NCI-H2227 treated with DMSO at 0.1 percent for 48 hours (cell line): ENCODE measurements around the gene F8.
"Not testable (repeated sequence)": the region's sequence is repeated elsewhere in the genome, so short reads cannot be mapped to it uniquely, and the experiment has no call there.

Source experiments
- DNase-seq: peaks from one replicate; lab custom pipeline; 2025; lab: John Stamatoyannopoulos, UW

The F8 gene

DNA sequence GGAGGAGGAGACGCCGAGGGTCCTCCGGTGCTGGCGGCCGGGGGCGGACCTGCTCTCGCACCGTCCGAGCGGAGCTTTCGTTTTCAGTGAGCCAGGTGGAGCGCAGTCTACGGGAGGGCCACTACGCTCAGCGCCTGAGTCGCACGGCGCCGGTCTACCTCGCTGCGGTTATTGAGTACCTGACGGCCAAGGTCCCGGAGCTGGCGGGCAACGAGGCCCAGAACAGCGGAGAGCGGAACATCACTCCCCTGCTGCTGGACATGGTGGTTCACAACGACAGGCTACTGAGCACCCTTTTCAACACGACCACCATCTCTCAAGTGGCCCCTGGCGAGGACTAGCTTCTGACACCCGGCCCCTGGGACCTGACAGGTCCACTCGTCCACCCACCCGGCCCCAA, 137.5 kb downstream of the F8 start:
- not testable (repeated sequence) for DNase-seq

DNA sequence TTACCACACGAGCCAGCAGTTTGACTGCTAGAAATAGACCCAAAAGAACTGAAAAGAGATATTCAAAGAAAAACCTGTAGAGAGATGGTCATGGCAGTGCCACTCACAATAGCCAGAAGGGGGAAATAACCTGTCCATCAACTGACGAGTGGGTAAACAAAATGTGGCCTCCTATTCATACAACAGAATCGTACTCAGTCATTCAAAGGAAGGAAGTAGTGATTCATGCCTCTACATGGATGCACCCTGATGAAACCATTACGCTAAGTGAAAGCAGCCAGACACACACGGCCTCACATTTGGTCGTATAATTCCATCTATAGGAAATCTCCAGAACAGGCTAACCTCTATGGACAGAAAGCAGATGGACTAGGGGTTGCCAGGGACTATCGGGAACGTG, 138.5 kb downstream of the F8 start:
- not testable (repeated sequence) for DNase-seq

DNA sequence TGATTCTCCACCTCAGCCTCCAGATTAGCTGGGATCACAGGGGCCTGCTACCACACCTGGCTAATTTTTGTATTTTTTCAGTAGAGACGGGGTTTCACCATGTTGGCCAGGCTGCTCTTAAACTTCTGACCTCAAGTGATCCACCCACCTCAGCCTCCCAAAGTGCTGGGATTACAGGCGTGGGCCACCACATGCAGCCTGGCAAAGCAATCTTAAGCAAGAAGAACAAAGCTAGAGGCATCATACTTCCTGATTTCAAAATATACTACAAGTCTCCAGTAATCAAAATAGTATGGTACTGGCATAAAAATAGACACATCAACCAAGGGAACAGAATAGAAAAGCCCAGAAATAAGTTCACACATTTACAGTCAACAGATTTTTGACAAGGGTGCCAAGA, 149.2 kb downstream of the F8 start:
- no peak for DNase-seq

DNA sequence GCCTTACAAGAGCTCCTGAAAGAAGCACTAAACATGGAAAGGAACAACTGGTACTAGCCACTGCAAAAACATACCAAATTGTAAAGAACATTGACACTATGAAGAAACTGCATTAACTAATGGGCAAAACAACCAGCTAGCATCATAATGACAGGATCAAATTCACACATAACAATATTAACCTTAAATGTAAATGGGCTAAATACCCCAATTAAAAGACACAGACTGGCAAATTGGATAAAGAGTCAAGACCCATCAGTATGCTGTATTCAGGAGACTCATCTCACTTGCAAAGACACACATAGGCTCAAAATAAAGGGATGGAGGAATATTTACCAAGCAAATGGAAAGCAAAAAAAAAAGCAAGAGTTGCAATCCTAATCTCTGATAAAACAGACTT, 154.0 kb downstream of the F8 start:
- DNase-seq = not testable (repeated sequence)

DNA sequence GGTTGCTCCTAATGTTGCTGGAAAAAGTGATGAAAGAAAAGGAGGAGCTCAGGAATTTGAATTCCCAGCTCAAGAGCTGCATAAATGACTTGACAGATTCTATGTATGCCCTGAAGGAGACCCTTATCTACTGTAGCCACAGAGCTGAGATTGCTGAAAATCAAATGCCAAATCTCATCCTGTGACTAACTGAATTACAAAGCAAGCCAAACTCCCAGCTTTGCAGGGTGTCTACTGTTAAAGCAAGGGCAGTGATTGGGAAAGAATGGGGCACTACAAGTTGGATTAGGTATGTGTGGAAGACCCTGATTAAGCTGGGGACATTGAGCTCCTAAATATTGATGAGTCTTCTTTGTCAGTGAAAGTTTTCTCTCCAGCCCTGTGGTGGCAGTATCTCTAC, 167.3 kb downstream of the F8 start:
- DNase-seq = no peak

DNA sequence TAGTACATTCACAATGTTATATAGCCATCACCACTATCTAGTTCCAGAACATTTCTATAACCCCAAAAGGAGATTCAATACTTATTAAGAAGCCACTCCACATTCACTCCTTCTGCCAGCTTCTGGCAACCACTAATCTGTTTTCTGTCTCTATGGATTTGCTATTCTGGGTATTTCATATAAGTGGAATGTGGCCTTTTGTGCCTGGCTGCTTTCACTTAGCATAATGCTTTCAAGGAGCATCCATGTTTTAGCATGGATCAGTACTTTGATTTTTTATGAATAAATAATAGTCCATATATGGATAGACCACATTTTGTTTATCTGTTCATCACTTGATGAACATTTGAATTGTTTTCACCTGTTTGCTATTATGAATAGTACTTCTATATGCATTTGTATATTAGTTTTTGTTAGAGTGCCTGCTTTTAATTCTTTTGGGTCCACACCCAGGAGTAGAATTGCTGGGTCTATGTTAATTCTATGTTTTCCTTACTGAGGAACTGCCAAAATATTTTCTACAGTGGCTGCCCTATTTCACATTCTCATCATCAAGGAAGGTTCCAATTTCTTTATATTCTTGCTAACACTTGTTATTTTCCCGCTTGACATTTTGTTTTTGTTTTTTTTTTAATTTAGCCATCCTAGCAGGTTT, 171.4 kb downstream of the F8 start:
- DNase-seq = no peak

DNA sequence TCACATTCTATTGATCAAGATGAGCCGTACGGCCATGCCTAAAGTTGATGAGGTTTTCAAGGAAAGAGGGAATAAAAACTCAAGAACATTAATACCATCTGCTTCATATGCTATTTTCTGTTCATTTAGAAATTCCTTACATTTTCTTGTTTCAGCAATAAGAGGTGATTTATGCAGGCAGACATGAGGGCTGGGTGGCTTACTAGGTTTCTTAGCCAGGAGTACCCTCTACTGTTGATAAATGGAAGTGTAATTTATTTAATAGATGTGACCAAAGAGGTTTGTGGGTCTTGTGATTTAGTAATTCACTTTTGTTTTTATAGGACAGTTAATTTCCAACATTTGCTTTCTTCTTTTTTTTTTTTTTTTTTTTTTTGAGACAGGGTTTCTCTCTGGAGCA, 181.7 kb downstream of the F8 start:
- peak; percentile 26 for DNase-seq

DNA sequence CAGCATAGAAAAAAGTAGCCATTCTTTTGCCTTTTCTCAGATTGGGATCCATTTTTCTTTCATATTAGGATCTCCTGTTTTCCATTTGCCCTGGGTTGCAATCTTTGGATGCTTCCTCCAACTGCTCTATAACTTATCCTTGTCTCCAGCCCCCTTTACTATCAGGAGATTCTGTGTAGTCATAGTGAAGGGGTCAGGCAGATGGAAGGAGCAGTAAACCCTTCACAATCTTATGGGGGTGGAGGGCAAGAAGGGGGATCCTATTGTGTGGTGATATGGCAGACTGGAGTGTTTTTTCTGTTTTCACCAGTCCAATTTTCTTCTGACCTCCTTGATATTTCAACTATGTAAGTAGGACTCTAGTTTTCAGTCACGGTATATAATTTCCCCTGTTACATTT, 186.4 kb downstream of the F8 start:
- no peak for DNase-seq

DNA sequence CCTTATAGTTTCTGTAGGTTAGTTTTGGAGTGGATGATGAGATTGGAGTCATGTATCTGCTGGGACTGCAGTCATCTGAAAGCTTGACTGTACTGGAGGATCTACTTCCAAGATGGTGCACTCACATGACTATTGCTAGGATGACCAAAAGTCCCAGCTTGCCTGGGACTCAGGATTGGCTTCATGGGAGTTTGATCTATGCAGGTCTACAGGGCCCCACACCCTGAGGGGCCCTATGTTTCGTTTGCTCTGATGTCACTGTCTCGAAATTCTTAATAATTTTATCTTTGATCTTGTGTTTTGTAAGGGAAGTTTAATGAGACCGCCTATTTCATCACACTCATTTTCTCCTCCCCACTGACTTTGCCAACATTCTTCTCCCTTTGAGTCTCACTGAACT, 188.0 kb downstream of the F8 start, which contains the start of gene SMIM9:
Gene SMIM9, minus strand, starts transcription at position 101 of the 400 bp plus-strand sequence. CDS start 3,806 bp downstream, outside the sequence.
- DNase-seq = no peak

DNA sequence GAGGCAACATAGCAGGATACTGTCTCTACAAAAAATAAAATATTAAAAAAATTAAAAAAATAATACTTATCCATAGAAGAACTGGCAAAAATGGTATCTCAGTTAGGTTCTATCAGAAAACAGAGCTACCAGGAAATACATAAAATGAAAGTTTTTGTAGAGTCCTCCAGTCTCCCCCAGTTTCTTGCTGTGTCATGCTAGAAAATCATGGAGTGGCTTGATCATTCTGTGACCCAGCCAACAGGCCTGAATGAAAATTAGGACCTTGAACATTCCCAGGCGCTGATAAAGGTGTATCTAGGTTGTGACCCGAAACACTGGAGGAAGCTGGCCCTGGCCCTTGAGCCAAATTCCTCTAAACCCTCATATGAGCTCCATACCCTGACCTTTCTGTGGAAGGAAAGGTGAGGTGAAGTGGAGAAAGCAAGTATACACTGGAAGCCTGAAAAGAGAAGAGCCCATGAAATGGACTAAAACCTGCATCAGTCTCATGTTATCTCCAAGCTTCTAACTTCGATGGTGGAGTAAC, 188.7 kb downstream of the F8 start:
- DNase-seq = no peak

DNA sequence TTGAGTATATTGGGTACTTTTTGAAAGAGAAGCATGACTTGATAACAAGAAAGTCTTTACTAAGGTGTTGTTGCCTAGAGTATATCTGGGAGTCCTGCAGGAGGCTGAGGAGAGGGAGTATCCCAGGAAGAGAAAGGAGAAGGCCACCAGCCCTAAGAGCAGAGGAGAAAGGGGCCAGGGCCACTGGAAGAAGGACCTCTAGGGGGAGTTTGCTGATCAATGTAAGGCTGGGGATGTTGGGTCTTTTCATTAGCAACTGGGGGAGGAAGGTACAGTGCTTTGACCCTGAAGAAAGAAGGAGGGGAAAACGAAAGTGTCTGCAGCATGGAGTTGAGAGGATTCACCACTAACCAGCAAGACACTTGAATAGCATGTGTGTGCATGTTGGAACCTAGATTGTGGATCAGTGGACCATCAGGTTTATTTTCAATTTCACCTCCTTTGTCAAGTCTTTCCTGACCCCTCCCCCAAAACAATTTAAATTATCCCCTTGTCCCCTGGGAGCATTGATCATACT, 192.5 kb downstream of the F8 start:
- no peak for DNase-seq

DNA sequence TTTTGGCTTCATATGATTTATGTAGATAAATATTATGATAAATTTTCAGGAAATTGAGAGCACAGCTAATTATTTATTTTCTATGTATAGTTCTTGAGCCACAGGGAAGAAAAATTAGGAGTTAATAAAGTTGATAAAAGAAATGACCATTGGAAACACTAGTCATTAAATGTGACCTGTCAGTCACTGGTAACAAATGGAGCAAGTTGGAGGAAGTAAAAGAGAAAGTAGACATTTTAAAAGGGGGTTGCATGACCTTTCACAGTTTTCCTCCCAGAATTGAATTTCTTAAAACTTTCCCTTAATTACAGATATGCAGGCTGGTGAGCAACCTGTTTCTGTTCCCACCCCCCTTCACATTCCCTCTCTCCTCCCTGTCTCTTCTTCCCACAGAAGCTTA, 193.4 kb downstream of the F8 start:
- no peak for DNase-seq

DNA sequence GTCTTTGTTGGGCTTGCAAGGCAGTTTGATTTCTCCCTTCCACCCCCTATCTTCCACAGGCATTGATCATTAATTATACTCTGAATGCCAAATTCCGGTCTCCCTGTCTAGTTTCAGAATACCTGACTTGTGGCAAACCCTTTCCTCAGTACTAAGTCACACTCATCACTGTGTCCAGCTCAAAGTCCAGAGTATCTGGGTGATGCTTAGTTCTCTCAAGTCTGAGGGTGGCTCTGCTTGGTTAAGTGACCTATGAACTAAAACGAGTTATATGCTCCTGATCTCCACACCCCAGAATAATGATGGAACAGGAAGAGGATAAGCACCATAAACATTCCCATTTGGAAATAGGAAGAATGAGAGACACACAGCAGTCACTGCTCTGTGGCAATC, 194.5 kb downstream of the F8 start:
- DNase-seq = no peak

DNA sequence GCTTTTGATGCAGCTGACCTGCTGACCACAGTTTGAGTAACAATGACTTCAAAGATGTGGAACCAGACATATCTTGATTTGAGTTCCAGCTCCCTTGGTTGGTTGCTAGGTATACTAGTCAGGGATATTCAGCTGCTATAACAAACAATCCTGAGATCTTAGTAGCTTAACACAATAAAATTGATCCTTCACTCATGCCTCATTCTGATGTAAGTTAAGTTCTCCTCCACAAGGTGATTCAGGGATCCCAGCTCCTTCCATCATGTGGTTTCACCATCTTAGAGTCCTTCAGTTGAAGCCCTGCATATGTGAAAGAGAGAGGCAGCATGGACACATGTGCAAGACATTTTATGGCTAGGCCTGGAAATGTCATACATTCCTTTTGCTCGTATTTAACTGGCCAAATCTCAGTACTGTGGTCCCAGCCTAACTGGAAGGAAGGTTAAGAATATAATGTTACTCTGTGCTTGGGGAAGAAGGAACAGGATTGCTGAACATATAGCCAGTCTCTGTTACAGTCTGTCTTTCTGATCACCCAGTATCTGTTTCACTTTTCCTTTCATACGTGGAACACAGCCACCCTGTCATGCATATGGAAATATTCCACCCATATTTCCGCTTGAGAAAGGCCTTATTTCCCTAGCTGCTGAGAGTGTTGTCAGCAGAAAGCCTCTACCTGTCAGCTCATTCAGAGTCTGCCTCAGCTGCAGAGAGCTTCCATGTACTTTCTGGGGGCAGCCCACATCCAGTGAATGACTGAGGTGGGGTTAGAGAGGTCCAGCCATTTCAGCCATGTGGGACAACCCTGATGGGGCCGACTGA, 195.1 kb downstream of the F8 start:
- no peak for DNase-seq

DNA sequence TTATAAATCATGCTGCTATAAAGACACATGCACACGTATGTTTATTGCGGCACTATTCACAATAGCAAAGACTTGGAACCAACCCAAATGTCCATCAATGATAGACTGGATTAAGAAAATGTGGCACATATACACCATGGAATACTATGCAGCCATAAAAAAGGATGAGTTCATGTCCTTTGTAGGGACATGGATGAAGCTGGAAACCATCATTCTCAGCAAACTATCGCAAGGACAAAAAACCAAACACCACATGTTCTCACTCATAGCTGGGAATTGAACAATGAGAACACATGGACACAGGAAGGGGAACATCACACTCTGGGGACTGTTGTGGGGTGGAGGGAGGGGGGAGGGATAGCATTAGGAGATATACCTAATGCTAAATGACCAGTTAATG, 196.9 kb downstream of the F8 start:
- not testable (repeated sequence) for DNase-seq

DNA sequence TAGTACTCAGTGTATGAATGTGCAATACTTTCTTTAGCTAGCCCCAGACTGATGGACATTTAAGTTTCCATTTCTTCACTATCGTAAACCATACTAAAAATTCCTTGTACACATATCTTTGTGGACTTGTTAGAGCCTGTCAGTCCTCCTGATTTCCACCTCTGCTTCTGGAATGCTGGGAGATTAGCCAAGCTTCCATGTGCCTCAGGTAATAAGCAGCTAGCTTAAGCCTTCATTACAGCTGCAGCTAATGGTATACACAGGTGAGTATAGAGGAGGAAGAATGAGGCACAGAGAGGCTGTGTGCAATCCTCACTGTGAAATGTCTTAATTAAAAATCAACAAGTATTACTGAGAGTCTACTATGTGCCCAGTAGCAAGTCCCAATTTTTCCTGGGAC, 197.9 kb downstream of the F8 start:
- DNase-seq = no peak

DNA sequence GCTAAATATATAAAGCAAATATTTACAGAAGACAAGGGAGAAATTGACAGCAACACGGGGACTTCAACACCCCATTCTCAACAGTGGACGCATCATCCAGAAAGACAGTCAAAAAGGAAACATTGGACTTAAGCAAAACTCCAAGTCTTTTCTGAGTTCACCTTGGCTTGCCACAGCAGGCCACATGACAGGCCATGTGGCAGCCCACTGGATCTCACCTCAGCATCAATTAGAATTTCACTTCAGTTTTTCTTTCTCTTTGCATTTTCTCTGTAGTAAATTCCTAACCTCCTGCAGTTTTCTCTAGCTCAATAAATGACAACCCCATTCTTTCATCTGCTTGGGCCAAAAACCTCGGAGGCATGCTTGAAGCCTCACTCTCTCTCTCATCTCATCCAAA, 200.5 kb downstream of the F8 start:
- no peak for DNase-seq

DNA sequence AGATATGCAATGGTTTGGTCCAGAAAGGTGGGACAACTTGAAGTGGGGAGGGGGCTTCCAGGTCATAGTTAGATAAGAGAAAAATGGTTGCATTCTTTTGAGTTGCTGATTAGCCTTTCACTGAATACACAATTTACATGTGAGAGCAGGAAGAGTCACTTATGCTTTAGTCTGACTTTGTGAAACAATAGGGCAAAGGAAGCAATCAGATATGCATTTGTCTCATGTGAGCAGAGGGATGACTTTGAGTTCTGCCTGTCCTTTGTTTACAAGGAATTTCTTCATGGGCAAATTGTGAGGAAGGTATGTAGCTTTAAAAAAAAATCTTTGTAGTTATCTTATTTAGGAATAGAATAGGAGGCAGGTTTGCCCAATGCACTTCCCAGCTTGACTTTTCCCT, 201.0 kb downstream of the F8 start:
- no peak for DNase-seq

DNA sequence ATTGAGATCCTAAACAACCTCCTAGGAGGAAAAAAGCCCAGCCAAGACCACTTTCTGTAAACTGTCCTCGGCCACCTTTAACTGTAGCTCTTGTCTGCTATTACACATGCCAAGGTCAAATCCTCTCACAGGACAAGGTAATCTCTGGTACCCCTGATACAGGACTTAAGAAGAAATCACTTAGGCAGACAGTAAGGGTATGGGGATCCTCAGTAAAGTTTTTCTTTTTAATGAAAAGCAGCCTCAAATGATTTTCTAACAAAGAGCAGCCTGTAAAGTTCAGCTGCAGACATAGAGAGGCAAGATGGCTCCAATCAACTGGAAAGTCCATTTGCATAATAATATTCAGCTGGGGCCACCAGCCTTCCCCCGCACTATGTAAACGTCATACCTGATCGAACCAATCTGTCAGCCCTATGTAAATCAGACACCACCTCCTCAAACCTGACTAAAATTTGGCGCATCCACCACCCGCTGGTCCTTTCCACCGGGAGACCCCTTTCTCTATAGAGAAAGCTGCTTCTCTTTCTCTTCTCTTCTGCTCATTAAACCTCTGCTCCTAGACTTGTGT, 202.7 kb downstream of the F8 start:
- no peak for DNase-seq

DNA sequence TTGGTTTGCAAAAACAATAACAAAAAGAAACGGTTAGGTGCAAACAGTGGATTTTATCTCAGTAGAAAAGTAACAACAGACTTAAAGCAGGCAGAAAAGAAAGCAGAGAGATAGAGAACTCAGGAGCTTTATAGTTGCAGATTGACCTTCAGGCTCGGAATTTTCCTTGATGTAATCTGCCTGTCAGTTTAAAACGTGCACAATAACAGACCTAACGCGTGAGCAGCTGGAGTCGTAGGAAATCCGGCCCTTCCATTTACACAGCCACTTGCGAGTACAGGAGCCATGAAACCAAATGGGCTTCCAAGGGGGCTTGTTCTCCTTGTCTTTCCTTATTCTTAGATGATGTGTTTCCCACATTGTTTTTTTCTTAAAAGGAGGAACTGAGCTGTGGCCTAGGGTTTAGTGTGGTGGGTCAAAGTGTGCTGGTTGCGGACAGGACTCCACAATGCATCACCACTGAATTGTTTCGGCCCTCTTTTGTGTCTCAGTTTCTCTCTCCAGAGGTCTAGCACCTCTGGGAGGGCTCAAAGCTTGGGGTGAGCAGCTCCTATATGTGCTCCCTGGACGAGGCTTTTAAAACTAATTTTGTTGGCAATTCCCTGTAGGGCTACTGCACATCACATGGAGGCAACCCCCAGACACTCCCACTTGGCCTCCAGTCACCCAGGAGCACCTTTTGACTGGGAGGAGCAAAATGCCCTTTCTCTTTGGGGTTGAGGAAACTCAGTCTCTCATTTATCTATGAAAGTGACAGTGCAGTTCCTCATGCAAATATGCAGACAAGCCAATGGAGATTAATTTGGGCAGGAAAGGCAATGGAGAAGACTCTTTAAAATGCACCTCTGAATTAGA, 203.4 kb downstream of the F8 start:
- DNase-seq = no peak

DNA sequence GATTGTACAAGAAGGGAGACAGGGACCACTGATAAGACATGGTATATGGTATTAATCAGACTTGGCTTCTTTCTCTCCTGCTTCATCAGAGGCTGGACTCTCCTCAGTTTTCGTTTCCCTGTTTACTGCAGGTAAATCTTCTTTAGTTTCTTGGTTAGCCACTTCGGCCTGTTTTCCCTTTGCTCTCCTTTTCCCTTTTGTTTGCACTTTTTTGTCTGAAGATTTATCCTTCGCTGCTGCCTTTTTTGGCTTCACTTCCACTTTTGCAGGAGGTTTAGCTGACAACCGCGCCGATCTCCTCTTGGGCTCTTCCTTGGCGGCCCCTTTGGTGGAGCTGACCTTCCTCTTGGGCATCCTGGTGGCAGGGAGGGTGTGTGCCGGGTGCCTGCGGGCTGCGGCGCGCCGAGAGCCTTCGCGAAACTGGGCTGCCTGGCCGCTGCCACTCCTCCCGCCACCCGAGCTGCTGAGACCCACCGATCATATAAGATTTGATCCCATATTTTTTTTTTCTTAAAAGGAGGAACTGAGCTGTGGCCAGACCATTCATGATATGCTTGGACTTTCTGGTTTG, 205.4 kb downstream of the F8 start:
- DNase-seq = not testable (repeated sequence)
